Panc1 (cell line): Measurements from ENCODE around the gene RHEB.

ENCODE experiments used
- POLR2AphosphoS5 ChIP-seq: IDR thresholded peaks from 2 replicates; pipeline ENCODE4 v1.6.1; 2012; ENCODE audit warnings: mild to moderate bottlenecking, low read depth, low read length, moderate library complexity
- SIN3A ChIP-seq: IDR thresholded peaks from 2 replicates; pipeline ENCODE4 v1.6.1; 2012; ENCODE audit warnings: low read depth, mild to moderate bottlenecking, low read length, moderate library complexity, borderline replicate concordance; ENCODE audit not compliant: insufficient read depth
- TCF7L2 ChIP-seq: IDR thresholded peaks from 2 replicates; pipeline ENCODE4 v1.6.1; 2011; ENCODE audit warnings: mild to moderate bottlenecking, low read depth, low read length, inconsistent platforms
- TF ChIP-seq, protein P1 (sequence below): fragments of 450-650 bp; IDR thresholded peaks from 2 replicates; pipeline ENCODE4 v1.5.1; 2017; ENCODE audit warnings: mild to moderate bottlenecking
- TF ChIP-seq, protein P2 (sequence below), 2 experiments: IDR thresholded peaks; 2 replicates each; pipeline ENCODE4 v1.6.1; 2011 to 2012; ENCODE audit warnings: low read depth in 2 of 2, control low read depth in 1 of 2, low read length in 1 of 2, mild to moderate bottlenecking in 1 of 2, moderate library complexity in 1 of 2; ENCODE audit not compliant: insufficient read depth in 1 of 2

GRCh38 chr7:151447312-151447711 is 72.4 kb downstream of the RHEB start:
- TF ChIP-seq, protein P1, sequence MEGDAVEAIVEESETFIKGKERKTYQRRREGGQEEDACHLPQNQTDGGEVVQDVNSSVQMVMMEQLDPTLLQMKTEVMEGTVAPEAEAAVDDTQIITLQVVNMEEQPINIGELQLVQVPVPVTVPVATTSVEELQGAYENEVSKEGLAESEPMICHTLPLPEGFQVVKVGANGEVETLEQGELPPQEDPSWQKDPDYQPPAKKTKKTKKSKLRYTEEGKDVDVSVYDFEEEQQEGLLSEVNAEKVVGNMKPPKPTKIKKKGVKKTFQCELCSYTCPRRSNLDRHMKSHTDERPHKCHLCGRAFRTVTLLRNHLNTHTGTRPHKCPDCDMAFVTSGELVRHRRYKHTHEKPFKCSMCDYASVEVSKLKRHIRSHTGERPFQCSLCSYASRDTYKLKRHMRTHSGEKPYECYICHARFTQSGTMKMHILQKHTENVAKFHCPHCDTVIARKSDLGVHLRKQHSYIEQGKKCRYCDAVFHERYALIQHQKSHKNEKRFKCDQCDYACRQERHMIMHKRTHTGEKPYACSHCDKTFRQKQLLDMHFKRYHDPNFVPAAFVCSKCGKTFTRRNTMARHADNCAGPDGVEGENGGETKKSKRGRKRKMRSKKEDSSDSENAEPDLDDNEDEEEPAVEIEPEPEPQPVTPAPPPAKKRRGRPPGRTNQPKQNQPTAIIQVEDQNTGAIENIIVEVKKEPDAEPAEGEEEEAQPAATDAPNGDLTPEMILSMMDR = no peak
- TF ChIP-seq, protein P2, sequence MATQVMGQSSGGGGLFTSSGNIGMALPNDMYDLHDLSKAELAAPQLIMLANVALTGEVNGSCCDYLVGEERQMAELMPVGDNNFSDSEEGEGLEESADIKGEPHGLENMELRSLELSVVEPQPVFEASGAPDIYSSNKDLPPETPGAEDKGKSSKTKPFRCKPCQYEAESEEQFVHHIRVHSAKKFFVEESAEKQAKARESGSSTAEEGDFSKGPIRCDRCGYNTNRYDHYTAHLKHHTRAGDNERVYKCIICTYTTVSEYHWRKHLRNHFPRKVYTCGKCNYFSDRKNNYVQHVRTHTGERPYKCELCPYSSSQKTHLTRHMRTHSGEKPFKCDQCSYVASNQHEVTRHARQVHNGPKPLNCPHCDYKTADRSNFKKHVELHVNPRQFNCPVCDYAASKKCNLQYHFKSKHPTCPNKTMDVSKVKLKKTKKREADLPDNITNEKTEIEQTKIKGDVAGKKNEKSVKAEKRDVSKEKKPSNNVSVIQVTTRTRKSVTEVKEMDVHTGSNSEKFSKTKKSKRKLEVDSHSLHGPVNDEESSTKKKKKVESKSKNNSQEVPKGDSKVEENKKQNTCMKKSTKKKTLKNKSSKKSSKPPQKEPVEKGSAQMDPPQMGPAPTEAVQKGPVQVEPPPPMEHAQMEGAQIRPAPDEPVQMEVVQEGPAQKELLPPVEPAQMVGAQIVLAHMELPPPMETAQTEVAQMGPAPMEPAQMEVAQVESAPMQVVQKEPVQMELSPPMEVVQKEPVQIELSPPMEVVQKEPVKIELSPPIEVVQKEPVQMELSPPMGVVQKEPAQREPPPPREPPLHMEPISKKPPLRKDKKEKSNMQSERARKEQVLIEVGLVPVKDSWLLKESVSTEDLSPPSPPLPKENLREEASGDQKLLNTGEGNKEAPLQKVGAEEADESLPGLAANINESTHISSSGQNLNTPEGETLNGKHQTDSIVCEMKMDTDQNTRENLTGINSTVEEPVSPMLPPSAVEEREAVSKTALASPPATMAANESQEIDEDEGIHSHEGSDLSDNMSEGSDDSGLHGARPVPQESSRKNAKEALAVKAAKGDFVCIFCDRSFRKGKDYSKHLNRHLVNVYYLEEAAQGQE (IDR thresholded peaks at IDR 0.05; ENCODE audit: insufficient read depth in 1 of 2, low read depth in 2 of 2, low read length in 1 of 2) = no peak
- no peak for TF ChIP-seq POLR2AphosphoS5
- no peak for TF ChIP-seq SIN3A
- TF ChIP-seq TCF7L2 = no peak
